DND-41 (cell line): ENCODE data around the gene SPRN.

Source experiments
- ATAC-seq: fragments of 200-7000 bp; cut with Tn5 transposase; 3 replicates; pipeline ENCODE4 v1.9.1; 2021; ENCODE audit warnings: low read depth; ENCODE audit not compliant: insufficient read depth
- DNase-seq: peaks from one replicate; pipeline ENCODE4 v3.0.0-alpha.2; 2020
- H2AFZ ChIP-seq: 2 replicates; pipeline ENCODE4 v1.6.0; 2012; ENCODE audit warnings: low read depth, low read length
- H3K27ac ChIP-seq: 2 replicates; pipeline ENCODE4 v1.5.1; 2012; ENCODE audit warnings: low read length, inconsistent platforms
- H3K27me3 ChIP-seq: fragments of 200-600 bp; sonication (generic); 2 replicates; pipeline ENCODE4 v1.6.0; 2012; ENCODE audit warnings: low read length, mild to moderate bottlenecking, inconsistent platforms; ENCODE audit not compliant: insufficient read depth, poor library complexity
- H3K36me3 ChIP-seq: 2 replicates; pipeline ENCODE4 v1.5.1; 2012; ENCODE audit warnings: low read length, inconsistent platforms; ENCODE audit not compliant: insufficient read depth
- H3K4me1 ChIP-seq: 2 replicates; pipeline ENCODE4 v1.5.1; 2012; ENCODE audit warnings: mild to moderate bottlenecking, low read length; ENCODE audit not compliant: insufficient read depth
- H3K4me2 ChIP-seq: 2 replicates; pipeline ENCODE4 v1.6.0; 2012; ENCODE audit warnings: mild to moderate bottlenecking, moderate library complexity, low read length, inconsistent platforms; ENCODE audit not compliant: insufficient read depth
- H3K4me3 ChIP-seq, 2 experiments: fragments of 200-600 bp in 1 of 2; shearing (Covaris generic) in 1 of 2; 2 replicates each; pipeline ENCODE4 v1.5.1; 2012 to 2016; ENCODE audit warnings: inconsistent platforms in 2 of 2, low read length in 2 of 2, mild to moderate bottlenecking in 2 of 2, low read depth in 1 of 2, moderate library complexity in 1 of 2
- H3K79me2 ChIP-seq: 2 replicates; pipeline ENCODE4 v1.6.0; 2012; ENCODE audit warnings: low read length, inconsistent platforms; ENCODE audit not compliant: insufficient read depth
- H3K9ac ChIP-seq: 2 replicates; pipeline ENCODE4 v1.6.0; 2012; ENCODE audit warnings: low read depth, mild to moderate bottlenecking, inconsistent platforms, low read length, moderate library complexity
- H3K9me3 ChIP-seq: 2 replicates; pipeline ENCODE4 v1.5.1; 2012; ENCODE audit warnings: low read length, moderate library complexity, mild to moderate bottlenecking, inconsistent platforms; ENCODE audit not compliant: insufficient read depth, severe bottlenecking
- H4K20me1 ChIP-seq: 2 replicates; pipeline ENCODE4 v1.6.0; 2012; ENCODE audit warnings: low read length; ENCODE audit not compliant: insufficient read depth
- CTCF ChIP-seq: IDR thresholded peaks from 2 replicates; pipeline ENCODE4 v1.5.1; 2012; ENCODE audit warnings: borderline replicate concordance, low read length, moderate library complexity, mild to moderate bottlenecking; ENCODE audit not compliant: poor library complexity, severe bottlenecking; ENCODE audit errors: extremely low read depth
- EZH2 ChIP-seq: IDR thresholded peaks from 3 replicates; pipeline ENCODE4 v1.6.1; 2012; ENCODE audit warnings: borderline replicate concordance, low read depth, mild to moderate bottlenecking, moderate library complexity, low read length, inconsistent platforms; ENCODE audit not compliant: severe bottlenecking

Gene SPRN

GRCh38 chr10:133401981-133402725 is 22.3 kb downstream of the SPRN start:
- DNase-seq, result no peak
- peaks cover 4% of the 10 kb centered on the region for H3K9me3 ChIP-seq
- H3K79me2 ChIP-seq, result peaks cover 68% of the 10 kb centered on the region
- H2AFZ ChIP-seq, result no peak overlapping the region
- no peak overlapping the region for H3K9ac ChIP-seq
- no peak overlapping the region for H3K4me3 ChIP-seq
- H4K20me1 ChIP-seq, result peaks cover 22% of the 10 kb centered on the region; the same call in 1 of the 2 replicates
- no peak overlapping the region for H3K4me2 ChIP-seq
- no peak overlapping the region for H3K27ac ChIP-seq
- H3K27me3 ChIP-seq, result no peaks in the 10 kb centered on the region
- peaks cover 93% of the 10 kb centered on the region for H3K36me3 ChIP-seq
- TF ChIP-seq CTCF (no peak), EZH2 (no peak)
- ATAC-seq, result no peak
- H3K4me1 ChIP-seq, result no peaks in the 10 kb centered on the region

DNA sequence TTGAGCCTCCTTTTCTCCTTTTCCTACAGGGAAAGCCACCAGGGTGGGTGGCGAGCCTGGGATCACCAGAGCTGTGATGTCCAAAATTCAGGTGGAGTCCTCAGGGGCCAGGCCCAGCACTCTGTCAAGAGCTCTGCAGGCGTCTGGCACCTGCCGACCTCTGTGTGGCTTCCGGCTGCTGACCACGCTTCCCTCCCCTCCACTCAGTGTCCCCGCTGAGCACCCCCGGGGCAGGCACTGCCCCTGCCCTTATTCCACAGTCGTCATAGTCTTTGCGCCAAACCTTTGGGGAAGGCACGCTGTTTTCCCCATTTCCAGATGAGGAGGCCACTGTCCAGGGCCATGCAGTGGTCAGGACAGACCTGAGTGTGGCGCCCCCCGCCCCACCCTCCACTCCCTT is 22.9 kb downstream of the SPRN start:
- H3K4me1 ChIP-seq, result no peaks in the 10 kb centered on the region
- peaks cover 68% of the 10 kb centered on the region for H3K79me2 ChIP-seq
- peaks cover 93% of the 10 kb centered on the region for H3K36me3 ChIP-seq
- no peak for DNase-seq
- H3K9me3 ChIP-seq, result no peaks in the 10 kb centered on the region
- ATAC-seq, result no peak
- H3K4me2 ChIP-seq, result no peak overlapping the region
- peaks cover 22% of the 10 kb centered on the region; the same call in 1 of the 2 replicates for H4K20me1 ChIP-seq
- no peak overlapping the region for H2AFZ ChIP-seq
- TF ChIP-seq EZH2 (no peak), CTCF (no peak)
- H3K4me3 ChIP-seq, result no peak overlapping the region
- no peak overlapping the region for H3K9ac ChIP-seq
- no peak overlapping the region for H3K27ac ChIP-seq
- H3K27me3 ChIP-seq, result no peaks in the 10 kb centered on the region

DNA sequence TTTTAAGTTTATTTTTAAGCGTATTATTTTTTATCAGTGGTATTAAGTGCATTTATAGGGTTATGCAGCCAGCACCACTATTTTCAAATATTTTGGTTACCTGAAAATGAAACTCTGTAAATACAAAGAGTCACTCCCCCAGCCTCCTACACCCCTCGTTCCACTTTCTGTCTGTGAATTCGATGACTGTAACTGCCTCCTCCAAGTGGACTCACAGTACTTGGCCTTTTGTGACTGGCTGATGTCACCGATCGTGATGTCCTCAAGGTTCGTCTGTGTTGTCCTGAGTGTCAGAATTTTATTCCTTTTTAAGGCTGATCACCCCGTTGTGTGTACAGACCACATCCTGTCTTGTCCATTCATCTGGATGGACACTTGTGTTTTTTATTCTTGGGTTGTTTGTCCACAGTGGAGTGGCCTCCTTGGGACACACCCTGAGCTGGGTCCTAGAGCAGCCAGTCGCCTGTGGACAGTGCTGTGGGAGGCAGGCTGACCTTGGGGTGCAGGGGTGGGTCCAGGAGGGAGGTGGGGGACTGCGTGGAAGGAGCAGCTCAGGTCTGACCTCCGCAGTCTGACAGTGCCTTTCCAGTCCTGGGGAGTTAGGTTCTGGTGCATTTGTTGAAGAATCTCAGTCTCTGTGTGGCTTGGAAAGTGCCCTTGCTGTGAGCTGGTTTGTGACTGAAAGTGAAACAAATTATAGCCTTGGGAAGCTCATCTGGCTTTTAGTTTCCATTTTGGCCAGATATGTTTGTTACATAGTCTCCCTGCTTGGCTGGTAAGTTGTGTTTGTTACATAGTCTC is 23.6 kb downstream of the SPRN start:
- H3K36me3 ChIP-seq, result peaks cover 94% of the 10 kb centered on the region

More for the DNA sequence above, 23.6 kb downstream of the SPRN start:
- DNase-seq (no peak), ATAC-seq (no peak)
- Histone ChIP-seq H3K79me2 (peaks cover 68% of the 10 kb centered on the region), H3K4me3 (no peak overlapping the region), H4K20me1 (peaks cover 28% of the 10 kb centered on the region), H2AFZ (no peak overlapping the region), H3K9ac (no peak overlapping the region), H3K27ac (no peak overlapping the region), H3K4me2 (no peak overlapping the region), H3K27me3 (no peaks in the 10 kb centered on the region), H3K9me3 (no peaks in the 10 kb centered on the region), H3K4me1 (peaks cover 5% of the 10 kb centered on the region)
- TF ChIP-seq CTCF, result no peak
- no peak for TF ChIP-seq EZH2
